GM19463 (cell line): ENCODE results near the gene RNF112.

Experiments
- ATAC-seq: cut with Tn5 transposase; IDR thresholded peaks from one replicate; pipeline ENCODE4 v1.9.1; 2021; ENCODE audit warnings: mild to moderate bottlenecking, moderate library complexity; ENCODE audit not compliant: unreplicated experiment

The RNF112 gene

GRCh38 chr17:19386974-19387920 is 23.8 kb upstream of the RNF112 start, which contains the start of gene MFAP4:
MFAP4 (minus strand) TSS chr17:19387190; CDS start chr17:19387155, 35 bp downstream.
- no peak for ATAC-seq

GRCh38 chr17:19387921-19388521 is 23.0 kb upstream of the RNF112 start:
- no peak for ATAC-seq

- ATAC-seq, result no peak
Measured at GRCh38 chr17:19388791-19389785, 21.9 kb upstream of the RNF112 start.

GRCh38 chr17:19390951-19391350 is 20.1 kb upstream of the RNF112 start:
- no peak for ATAC-seq

GRCh38 chr17:19391432-19391831 is 19.6 kb upstream of the RNF112 start:
- no peak for ATAC-seq

GRCh38 chr17:19392303-19392702 is 18.7 kb upstream of the RNF112 start:
- ATAC-seq, result no peak

- no peak for ATAC-seq
Measured at GRCh38 chr17:19397556-19398041, 13.4 kb upstream of the RNF112 start.

- ATAC-seq, result no peak
Measured at GRCh38 chr17:19398301-19399181, 12.5 kb upstream of the RNF112 start.

- no peak for ATAC-seq
Measured at GRCh38 chr17:19399750-19400450, 11.1 kb upstream of the RNF112 start.

GRCh38 chr17:19401321-19402010 is 9.6 kb upstream of the RNF112 start:
- no peak for ATAC-seq

GRCh38 chr17:19402171-19402570 is 8.9 kb upstream of the RNF112 start:
- ATAC-seq, result no peak

GRCh38 chr17:19403021-19403420 is 8.0 kb upstream of the RNF112 start:
- ATAC-seq, result no peak

- no peak for ATAC-seq
Measured at GRCh38 chr17:19404264-19404663, 6.8 kb upstream of the RNF112 start.

GRCh38 chr17:19405114-19405513 is 5.9 kb upstream of the RNF112 start:
- ATAC-seq, result no peak

- no peak for ATAC-seq
Measured at GRCh38 chr17:19407601-19408345, 3.3 kb upstream of the RNF112 start.

GRCh38 chr17:19408346-19408710 is 2.7 kb upstream of the RNF112 start:
- ATAC-seq, result no peak

- no peak for ATAC-seq
Measured at GRCh38 chr17:19409066-19409465, 2.0 kb upstream of the RNF112 start.

GRCh38 chr17:19409509-19409908 is 1.5 kb upstream of the RNF112 start:
- ATAC-seq, result no peak
